HepG2 (cell line): Measurements from ENCODE around the gene RCOR1. TPM values are rescaled to one million over a fixed set of nuclear protein-coding genes. Genes with fewer than 3 reads are reported as not detected.
A peak's percentile ranks its signal among the peaks of the same experiment; 100 is the strongest.

Experiments
- CHD2 ChIP-seq: IDR thresholded peaks from 2 replicates; pipeline ENCODE4 v1.6.1; 2011; ENCODE audit warnings: low read depth, low read length, improper control_type of control experiment
- EP300 ChIP-seq, 3 experiments: sonication (generic) in 1 of 3; formaldehyde crosslinking in 1 of 3; IDR thresholded peaks; 2 replicates each; pipeline versions ENCODE4 v1.5.1 to v1.6.1; 2011 to 2020; ENCODE audit warnings: low read depth in 2 of 3, low read length in 2 of 3, borderline replicate concordance in 1 of 3, improper control_type of control experiment in 1 of 3, mild to moderate bottlenecking in 1 of 3, missing genetic modification reagents in 1 of 3, moderate library complexity in 1 of 3
- FOXK1 ChIP-seq: sonication (generic); formaldehyde crosslinking; IDR thresholded peaks from 2 replicates; pipeline ENCODE4 v1.4.0; 2020; ENCODE audit warnings: low read depth, missing genetic modification reagents, borderline replicate concordance
- FOXM1 ChIP-seq: sonication (generic); formaldehyde crosslinking; IDR thresholded peaks from 2 replicates; pipeline ENCODE4 v1.5.0; 2020; ENCODE audit warnings: missing genetic modification reagents
- KLF12 ChIP-seq: sonication (generic); formaldehyde crosslinking; IDR thresholded peaks from 2 replicates; pipeline ENCODE4 v1.4.0; 2020; ENCODE audit warnings: missing genetic modification reagents, borderline replicate concordance
- KLF9 ChIP-seq: IDR thresholded peaks from 2 replicates; pipeline ENCODE4 v1.6.1; 2016; ENCODE audit warnings: low read depth
- NR3C1 ChIP-seq: sonication (generic); formaldehyde crosslinking; IDR thresholded peaks from 2 replicates; pipeline ENCODE4 v1.4.0; 2020; ENCODE audit warnings: missing genetic modification reagents
- PHF20 ChIP-seq: sonication (generic); formaldehyde crosslinking; IDR thresholded peaks from 2 replicates; pipeline ENCODE4 v1.5.0; 2020; ENCODE audit warnings: mild to moderate bottlenecking, missing genetic modification reagents
- RARA ChIP-seq: IDR thresholded peaks from 2 replicates; pipeline ENCODE4 v1.6.1; 2016; ENCODE audit warnings: missing genetic modification reagents, missing compliant biosample characterization
- RXRA ChIP-seq: sonication (generic); formaldehyde crosslinking; IDR thresholded peaks from 2 replicates; pipeline ENCODE4 v1.5.1; 2020; ENCODE audit warnings: missing genetic modification reagents
- SALL1 ChIP-seq: sonication (generic); formaldehyde crosslinking; IDR thresholded peaks from 2 replicates; pipeline ENCODE4 v1.8.0; 2022; ENCODE audit warnings: mild to moderate bottlenecking, missing genetic modification reagents
- SATB2 ChIP-seq: sonication (generic); formaldehyde crosslinking; IDR thresholded peaks from 2 replicates; pipeline ENCODE4 v1.5.0; 2020; ENCODE audit warnings: missing genetic modification reagents
- SMAD1 ChIP-seq: sonication (generic); formaldehyde crosslinking; IDR thresholded peaks from 2 replicates; pipeline ENCODE4 v1.4.0; 2020; ENCODE audit warnings: missing genetic modification reagents, low read depth, mild to moderate bottlenecking, borderline replicate concordance
- STAG1 ChIP-seq: sonication (generic); formaldehyde crosslinking; IDR thresholded peaks from 2 replicates; pipeline ENCODE4 v1.4.0; 2020; ENCODE audit warnings: missing genetic modification reagents
- TAF1 ChIP-seq: sonication (generic); formaldehyde crosslinking; IDR thresholded peaks from 2 replicates; pipeline ENCODE4 v1.4.0; 2020; ENCODE audit warnings: missing genetic modification reagents
- TBX2 ChIP-seq: sonication (generic); formaldehyde crosslinking; IDR thresholded peaks from 2 replicates; pipeline ENCODE4 v1.5.0; 2020; ENCODE audit warnings: missing genetic modification reagents, mild to moderate bottlenecking, borderline replicate concordance
- TEAD3 ChIP-seq: optimal IDR thresholded peaks from 2 replicates; pipeline ENCODE3; 2016; ENCODE audit warnings: borderline replicate concordance
- ZFP36L1 ChIP-seq: sonication (generic); formaldehyde crosslinking; IDR thresholded peaks from 2 replicates; pipeline ENCODE4 v1.8.0; 2022; ENCODE audit warnings: mild to moderate bottlenecking, missing genetic modification reagents, moderate library complexity
- ZFX ChIP-seq: sonication (generic); formaldehyde crosslinking; IDR thresholded peaks from 2 replicates; pipeline ENCODE4 v1.4.0; 2020; ENCODE audit warnings: mild to moderate bottlenecking, low read depth, missing genetic modification reagents, moderate library complexity
- ZNF20 ChIP-seq: sonication (generic); formaldehyde crosslinking; IDR thresholded peaks from 2 replicates; pipeline ENCODE4 v1.4.0; 2020; ENCODE audit warnings: mild to moderate bottlenecking, moderate library complexity, missing genetic modification reagents
- ZNF253 ChIP-seq: sonication (generic); formaldehyde crosslinking; IDR thresholded peaks from 2 replicates; pipeline ENCODE4 v1.8.0; 2022; ENCODE audit warnings: mild to moderate bottlenecking, missing genetic modification reagents, borderline replicate concordance
- ZNF441 ChIP-seq: sonication (generic); formaldehyde crosslinking; IDR thresholded peaks from 2 replicates; pipeline ENCODE4 v1.7.0; 2021; ENCODE audit warnings: missing genetic modification reagents, borderline replicate concordance
- polyA plus RNA-seq, 8 experiments: library from polyadenylated mRNA; depleted of rRNA in 3 of 8; stranded (reverse) in 7 of 8; unstranded in 1 of 8; fragments of >200 nt; fragmentation: Illumina TruSeq in 4 of 8; extraction: Trizol in 4 of 8; gene quantifications; 2 replicates each; pipeline versions ENCODE4 v1.2.1 to v1.2.3, GENCODE V29; 2011 to 2016; ENCODE audit warnings: low read depth in 4 of 8, missing spikeins in 1 of 8, mixed read lengths in 1 of 8; ENCODE audit not compliant: insufficient read depth in 1 of 8
- total RNA-seq, 5 experiments: library from RNA; depleted of rRNA; stranded (reverse); fragments of >200 nt; fragmentation: Illumina TruSeq; extraction: Trizol; gene quantifications; 2 replicates each; pipeline ENCODE4 v1.2.3, GENCODE V29; 2016; ENCODE audit warnings: low read depth in 1 of 5
- TF ChIP-seq, protein P1 (sequence below): sonication (generic); formaldehyde crosslinking; IDR thresholded peaks from 2 replicates; pipeline ENCODE4 v1.5.0; 2020; ENCODE audit warnings: mild to moderate bottlenecking, missing genetic modification reagents
- TF ChIP-seq, protein P2 (sequence below): sonication (generic); formaldehyde crosslinking; IDR thresholded peaks from 2 replicates; pipeline ENCODE4 v1.5.0; 2020; ENCODE audit warnings: missing genetic modification reagents, mild to moderate bottlenecking, borderline replicate concordance
- TF ChIP-seq, protein P3 (sequence below): sonication (generic); formaldehyde crosslinking; IDR thresholded peaks from 2 replicates; pipeline ENCODE4 v1.4.0; 2020; ENCODE audit warnings: missing genetic modification reagents, borderline replicate concordance

RCOR1 gene
- total and polyA plus RNA-seq, 2 of the 13 experiments (the other 11 are each of a cell fraction or from before 2014, with no cell fraction given): 10.2 to 11.1 TPM

DNA sequence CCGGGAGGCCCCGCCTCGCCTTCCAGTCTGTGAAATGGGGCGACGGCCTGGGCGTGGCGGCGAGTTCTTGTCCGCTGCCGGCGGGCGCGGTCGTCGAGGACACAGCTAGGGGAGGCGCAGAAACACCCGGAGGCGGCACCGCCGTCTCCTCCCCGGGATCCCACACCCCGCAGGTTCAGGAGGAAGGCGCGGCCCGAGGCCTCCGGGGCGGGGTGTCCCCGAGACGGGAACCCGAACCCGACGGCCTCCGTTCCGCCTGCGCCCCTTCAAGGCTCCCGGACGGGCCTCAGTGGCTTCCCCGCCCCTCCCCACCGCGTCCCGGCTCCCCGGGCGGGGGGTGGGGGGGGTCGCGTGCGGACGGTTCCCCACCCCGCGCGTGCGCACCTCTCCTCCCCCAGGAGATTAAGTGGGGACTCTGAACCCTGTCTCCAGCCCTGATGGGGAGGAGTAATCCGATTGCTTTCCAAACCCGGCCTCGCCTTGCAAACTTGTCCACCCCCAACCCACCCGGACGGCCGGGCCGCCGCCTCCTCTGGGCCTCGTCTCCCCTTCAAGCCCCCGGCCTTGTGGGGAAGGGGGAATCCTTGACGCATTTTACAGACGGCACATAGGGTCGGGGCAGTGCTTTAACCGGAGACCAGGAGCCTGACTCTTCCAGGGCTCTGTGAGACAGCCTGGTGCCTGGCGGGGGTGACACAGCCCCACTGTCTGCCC lies 47.5 kb upstream of the RCOR1 start (continued):
- TF ChIP-seq, protein P1, sequence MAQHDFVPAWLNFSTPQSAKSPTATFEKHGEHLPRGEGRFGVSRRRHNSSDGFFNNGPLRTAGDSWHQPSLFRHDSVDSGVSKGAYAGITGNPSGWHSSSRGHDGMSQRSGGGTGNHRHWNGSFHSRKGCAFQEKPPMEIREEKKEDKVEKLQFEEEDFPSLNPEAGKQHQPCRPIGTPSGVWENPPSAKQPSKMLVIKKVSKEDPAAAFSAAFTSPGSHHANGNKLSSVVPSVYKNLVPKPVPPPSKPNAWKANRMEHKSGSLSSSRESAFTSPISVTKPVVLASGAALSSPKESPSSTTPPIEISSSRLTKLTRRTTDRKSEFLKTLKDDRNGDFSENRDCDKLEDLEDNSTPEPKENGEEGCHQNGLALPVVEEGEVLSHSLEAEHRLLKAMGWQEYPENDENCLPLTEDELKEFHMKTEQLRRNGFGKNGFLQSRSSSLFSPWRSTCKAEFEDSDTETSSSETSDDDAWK (CRISPR knock-in tag): no peak
- TF ChIP-seq ZFP36L1 (CRISPR knock-in tag) (no peak), ZNF20 (CRISPR knock-in tag) (no peak), SATB2 (CRISPR knock-in tag) (no peak), SMAD1 (CRISPR knock-in tag) (no peak), PHF20 (CRISPR knock-in tag) (no peak; the same call in 1 of the 2 replicates), ZFX (peak; percentile 68), CHD2 (no peak), STAG1 (CRISPR knock-in tag) (no peak), KLF9 (no peak), RARA (CRISPR knock-in tag) (peak; percentile 40), NR3C1 (CRISPR knock-in tag) (0 out of 2 replicates have a peak, but pooled peaks have one; percentile 41), FOXM1 (CRISPR knock-in tag) (no peak), TAF1 (CRISPR knock-in tag) (peak; percentile 63; the same call in 1 of the 2 replicates), TEAD3 (CRISPR knock-in tag) (no peak), KLF12 (CRISPR knock-in tag) (peak; percentile 71; the same call in 1 of the 2 replicates), FOXK1 (CRISPR knock-in tag) (peak; percentile 59; the same call in 1 of the 2 replicates), ZNF441 (0 out of 2 replicates have a peak, but pooled peaks have one; percentile 30), SALL1 (CRISPR knock-in tag) (peak; percentile 44; the same call in 1 of the 2 replicates), TBX2 (peak; percentile 59; the same call in 1 of the 2 replicates), EP300 (IDR thresholded peaks at IDR 0.05; ENCODE audit: low read depth in 2 of 2, low read length in 2 of 2) (peak in 1 of 2 experiments; percentile 28; a peak in 1 of 4 replicates), EP300 (CRISPR knock-in tag; IDR thresholded peaks at IDR 0.05; ENCODE audit: borderline replicate concordance) (no peak), RXRA (CRISPR knock-in tag) (no peak), ZNF253 (CRISPR knock-in tag) (0 out of 2 replicates have a peak, but pooled peaks have one; percentile 44)
- TF ChIP-seq, protein P2, sequence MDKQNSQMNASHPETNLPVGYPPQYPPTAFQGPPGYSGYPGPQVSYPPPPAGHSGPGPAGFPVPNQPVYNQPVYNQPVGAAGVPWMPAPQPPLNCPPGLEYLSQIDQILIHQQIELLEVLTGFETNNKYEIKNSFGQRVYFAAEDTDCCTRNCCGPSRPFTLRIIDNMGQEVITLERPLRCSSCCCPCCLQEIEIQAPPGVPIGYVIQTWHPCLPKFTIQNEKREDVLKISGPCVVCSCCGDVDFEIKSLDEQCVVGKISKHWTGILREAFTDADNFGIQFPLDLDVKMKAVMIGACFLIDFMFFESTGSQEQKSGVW: no peak
- TF ChIP-seq, protein P3, sequence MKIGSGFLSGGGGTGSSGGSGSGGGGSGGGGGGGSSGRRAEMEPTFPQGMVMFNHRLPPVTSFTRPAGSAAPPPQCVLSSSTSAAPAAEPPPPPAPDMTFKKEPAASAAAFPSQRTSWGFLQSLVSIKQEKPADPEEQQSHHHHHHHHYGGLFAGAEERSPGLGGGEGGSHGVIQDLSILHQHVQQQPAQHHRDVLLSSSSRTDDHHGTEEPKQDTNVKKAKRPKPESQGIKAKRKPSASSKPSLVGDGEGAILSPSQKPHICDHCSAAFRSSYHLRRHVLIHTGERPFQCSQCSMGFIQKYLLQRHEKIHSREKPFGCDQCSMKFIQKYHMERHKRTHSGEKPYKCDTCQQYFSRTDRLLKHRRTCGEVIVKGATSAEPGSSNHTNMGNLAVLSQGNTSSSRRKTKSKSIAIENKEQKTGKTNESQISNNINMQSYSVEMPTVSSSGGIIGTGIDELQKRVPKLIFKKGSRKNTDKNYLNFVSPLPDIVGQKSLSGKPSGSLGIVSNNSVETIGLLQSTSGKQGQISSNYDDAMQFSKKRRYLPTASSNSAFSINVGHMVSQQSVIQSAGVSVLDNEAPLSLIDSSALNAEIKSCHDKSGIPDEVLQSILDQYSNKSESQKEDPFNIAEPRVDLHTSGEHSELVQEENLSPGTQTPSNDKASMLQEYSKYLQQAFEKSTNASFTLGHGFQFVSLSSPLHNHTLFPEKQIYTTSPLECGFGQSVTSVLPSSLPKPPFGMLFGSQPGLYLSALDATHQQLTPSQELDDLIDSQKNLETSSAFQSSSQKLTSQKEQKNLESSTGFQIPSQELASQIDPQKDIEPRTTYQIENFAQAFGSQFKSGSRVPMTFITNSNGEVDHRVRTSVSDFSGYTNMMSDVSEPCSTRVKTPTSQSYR (CRISPR knock-in tag): peak; percentile 74
